Measurements from ENCODE around the gene OPN4. TPM values are rescaled to one million over a fixed set of nuclear protein-coding genes. Genes with fewer than 3 reads are reported as not detected.

The OPN4 gene
- total RNA-seq, 1 experiment from 2014 or later, result not detected

DNA sequence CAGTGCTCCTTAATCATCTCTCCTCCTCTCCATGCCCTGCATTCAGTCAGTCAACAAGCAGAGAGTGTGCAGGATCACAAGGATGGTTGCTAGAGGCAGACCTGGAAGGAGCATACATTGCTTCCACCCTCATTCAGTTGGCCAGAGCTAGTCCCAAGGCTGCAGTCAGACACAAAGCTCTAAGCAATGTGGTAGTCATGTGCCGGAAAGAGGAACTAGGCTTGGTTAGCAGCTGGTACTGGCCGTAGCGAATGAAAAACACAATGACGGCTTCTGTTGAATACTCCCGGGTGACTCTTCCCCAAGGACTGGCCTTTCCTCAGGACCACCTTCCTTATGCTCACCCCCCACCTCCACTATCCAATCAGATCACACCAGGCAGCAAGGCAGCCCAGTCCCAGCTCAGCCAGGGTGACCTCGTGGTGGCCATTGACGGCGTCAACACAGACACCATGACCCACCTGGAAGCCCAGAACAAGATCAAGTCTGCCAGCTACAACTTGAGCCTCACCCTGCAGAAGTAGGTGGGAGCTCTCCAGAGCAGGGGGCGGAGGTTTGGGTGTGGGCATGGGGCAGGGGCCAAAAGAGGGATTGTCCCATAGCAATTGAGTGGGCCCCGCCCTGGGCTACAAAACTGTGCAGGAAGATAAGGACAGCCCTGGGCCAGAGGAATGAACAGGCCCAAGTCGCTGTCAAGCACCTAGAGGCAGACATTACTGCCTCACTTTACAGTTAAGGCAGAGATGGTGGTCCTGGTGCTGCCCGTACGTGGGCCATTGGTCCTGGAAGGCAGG, 24.8 kb downstream of the OPN4 start:
- DNase-seq (ENCODE audit: low spot score), result no peak

DNA sequence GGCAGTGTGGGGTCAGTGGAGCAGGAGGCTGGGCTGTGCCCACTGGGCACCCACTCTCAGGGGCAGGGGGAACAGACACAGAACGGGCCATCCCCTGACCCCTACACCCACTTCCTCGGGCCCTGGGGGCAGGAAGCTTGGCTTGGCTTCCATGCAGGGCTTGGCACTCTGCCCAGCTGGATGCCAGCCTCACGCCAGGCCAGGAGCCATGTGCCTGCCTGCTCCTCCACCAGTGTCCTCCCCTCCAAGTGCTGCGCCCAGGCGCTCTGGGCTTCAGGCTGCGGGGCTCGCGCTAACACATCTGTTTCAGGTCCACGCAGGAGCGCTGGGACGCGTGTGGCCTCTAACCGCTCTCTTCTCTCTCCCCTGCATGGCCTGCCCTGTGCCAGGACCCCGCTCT, 26.7 kb downstream of the OPN4 start:
- DNase-seq (ENCODE audit: low spot score), result peak; percentile 31

DNA sequence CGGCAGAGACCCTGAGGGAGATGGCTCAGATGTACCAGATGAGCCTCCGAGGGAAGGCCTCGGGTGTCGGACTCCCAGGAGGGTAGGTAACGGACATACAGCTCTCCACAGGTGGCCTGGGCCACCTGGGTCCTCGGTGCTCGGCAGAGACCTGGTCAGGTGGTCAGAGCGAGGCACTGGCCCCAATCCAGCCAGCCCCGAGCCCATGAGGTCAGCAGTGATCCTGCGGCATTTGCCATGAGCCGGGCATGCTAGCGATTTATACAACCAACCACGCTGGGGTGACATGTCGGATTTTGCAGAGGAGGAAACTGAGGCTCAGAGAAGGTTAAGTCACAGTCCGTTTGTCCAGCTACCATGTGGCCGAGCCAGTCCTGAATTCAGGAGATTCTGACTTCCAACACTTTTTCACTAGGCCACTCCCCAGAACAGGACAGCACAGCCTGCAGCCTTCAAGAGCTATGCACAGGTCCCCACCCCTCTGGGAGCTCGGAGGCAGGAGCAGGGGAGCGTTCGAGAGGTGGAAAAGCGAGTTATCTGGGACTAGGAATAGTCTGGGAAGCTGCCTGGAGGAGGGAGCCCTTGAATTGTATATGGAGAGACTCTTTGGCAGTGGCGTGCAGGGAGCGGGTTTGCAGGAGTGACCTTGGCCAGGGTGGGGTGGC, 27.5 kb downstream of the OPN4 start:
- no peak for DNase-seq (ENCODE audit: low spot score)

DNA sequence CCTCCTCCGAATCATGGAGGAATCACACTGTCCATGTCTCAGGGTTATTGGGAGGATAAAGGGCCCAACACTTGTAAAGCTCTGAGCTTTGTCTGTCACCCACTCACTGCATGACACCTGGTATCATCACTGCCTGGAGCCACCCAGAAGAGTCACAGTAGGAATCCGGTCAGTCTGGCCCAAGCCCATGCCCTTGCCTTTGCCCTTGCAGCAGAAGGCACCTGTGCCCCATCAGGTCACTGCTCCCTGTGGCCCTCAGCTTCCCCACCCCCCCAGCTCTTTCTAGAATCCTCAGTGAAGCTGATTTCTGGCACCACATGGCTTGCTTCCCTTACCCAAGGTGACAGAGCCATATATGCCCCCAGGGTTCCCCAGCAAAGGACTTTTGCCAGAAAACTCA, 28.3 kb downstream of the OPN4 start:
- DNase-seq (ENCODE audit: low spot score), result no peak

DNA sequence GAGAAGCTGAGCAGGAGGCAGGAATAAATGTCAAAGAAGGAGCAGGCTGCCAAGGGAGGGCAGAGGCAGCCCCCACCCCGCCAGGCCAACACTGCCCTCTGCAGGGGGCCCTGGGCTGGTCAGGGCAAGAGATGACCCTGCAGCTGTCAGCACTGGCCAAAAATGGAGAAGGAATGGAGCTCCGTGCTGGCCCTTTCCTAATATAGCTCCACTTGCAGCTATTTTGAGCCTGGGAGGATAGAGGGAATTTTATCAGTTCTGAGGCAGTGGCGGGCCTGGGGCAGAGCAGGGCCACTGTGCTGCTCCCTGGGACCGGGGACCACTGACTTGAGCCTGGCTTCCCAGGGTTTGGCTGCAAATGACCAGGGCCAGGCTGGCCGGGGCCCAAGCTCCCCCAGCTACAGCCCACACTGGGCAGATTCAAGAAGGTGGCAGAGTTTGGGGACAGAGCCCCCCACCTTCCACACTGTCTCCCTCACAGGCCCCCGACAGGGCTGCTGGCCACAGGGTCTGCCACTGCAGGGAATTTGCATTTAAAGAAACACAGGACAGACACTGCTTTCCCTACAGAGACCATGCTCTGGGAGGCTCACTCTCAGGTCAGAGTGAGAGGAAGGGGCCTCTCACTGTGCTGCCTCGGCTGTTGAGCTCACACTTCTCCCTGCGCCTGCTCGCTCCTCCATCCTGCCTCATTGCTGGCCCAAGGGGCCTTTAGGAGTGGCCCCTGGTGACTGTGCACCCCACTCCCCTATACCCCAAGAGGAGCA, 30.2 kb downstream of the OPN4 start:
- peak; percentile 39 for DNase-seq (ENCODE audit: low spot score)

DNA sequence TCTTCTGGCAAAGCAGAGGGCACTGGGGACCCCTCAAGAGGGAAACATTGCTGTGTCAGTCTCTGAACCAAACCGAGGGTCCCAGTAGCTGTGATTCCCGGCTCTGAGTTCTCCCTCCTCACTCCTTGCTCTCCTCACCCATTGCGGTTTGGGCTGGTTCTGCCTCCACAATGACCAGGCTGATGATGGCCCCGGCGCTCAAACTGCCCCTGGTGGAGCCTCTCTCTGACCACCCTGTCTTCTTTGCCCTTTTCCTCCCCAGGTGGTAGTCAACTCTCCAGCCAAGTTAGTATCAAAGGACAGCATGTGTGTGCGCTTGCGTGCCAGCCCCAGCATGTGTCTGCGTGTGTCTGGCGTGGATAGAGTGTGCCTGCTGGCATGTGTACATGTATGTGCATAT, 31.1 kb downstream of the OPN4 start:
- no peak for DNase-seq (ENCODE audit: low spot score)

DNA sequence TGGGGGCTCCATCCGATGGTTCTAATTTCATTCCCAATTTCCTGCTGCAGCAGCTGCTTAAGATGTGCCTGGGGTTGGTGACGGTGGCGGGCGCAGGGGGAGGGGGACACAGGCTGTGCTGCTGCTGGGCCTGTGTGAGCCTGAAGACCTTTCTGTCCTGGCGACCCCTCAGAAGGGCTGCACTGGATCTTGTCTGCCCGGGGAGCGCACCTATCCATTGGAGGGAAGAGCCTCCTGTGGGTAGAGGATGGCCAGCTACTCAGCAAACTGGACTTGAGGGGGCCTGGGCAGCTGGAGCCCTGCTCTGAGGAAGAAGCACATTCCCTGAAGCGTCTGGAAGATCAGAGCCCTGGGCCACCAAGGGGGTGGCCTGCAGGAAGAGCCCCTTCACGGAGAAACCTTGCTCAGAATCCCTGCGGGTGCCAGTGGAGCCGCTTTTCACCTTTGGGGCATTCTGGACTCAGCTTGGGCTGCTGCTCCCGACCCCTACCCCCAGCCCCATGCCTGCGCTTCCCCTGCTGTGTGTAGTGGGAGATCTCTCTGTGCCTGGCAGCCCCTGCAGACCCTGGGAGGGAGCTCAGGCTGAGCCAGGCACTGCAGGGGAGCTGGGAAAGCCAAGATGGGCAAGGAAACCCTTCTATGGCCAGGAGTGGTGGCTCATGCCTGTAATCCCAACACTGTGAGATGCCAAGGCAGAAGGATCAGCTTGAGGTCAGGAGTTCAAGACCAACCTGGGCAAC, 31.7 kb downstream of the OPN4 start:
- DNase-seq (ENCODE audit: low spot score), result no peak

DNA sequence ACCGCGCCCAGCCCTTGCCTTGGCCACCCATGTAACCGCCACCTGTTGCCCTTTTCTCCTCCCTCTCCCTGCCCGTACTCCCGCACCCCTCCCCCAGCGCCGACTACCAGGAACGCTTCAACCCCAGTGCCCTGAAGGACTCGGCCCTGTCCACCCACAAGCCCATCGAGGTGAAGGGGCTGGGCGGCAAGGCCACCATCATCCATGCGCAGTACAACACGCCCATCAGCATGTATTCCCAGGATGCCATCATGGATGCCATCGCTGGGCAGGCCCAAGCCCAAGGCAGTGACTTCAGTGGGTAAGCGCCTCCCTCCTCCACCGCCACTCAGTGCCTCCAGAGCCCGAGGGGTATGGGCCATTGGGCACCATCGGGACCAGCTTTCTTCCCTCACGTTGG, 32.6 kb downstream of the OPN4 start:
- DNase-seq (ENCODE audit: low spot score), result no peak

DNA sequence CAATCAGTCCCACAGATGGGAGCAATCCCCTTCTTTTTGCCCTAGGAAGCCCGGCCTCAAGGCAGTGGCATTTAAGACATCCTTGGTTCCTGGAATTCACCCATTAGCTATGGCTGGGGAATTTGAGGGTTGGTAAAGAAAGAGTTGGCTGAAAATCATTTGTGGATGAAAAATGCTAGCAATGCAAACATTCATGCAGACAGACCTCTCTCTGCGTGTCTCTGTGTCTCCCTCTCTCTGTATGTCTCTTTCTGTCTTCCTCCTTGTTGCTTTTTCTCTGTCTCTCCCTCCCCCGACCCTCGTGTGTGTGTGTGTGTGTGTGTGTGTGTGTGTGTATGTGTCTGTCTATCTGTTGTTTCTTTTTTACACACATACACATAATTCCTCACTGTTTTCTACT, 33.4 kb downstream of the OPN4 start:
- no peak for DNase-seq (ENCODE audit: low spot score)

DNA sequence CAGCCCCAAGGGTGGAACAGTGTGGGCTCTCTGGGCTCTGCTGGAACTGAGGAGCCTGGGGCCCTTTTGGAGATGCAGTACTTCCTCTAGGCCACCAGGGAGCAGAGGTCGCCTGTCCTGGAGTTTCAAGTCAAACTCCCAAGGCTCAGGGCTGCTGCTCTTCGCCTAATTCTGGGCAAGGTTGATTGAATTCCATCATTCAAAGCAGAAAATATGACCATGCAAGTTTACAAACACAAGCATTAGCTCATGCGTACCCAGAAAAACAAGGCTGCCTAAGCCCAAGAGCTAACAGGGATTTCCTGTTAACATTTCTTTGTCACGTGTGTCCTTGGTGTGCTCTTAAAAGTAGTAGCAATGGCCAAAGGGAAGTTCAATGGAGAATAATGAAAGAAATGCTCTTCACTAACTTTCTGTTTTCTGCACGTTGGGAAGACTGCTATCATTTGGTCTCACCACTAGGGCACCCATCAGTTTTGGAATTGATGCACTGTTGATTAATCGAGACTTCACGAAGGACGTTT, 34.1 kb downstream of the OPN4 start:
- peak; percentile 71 for DNase-seq (ENCODE audit: low spot score)

DNA sequence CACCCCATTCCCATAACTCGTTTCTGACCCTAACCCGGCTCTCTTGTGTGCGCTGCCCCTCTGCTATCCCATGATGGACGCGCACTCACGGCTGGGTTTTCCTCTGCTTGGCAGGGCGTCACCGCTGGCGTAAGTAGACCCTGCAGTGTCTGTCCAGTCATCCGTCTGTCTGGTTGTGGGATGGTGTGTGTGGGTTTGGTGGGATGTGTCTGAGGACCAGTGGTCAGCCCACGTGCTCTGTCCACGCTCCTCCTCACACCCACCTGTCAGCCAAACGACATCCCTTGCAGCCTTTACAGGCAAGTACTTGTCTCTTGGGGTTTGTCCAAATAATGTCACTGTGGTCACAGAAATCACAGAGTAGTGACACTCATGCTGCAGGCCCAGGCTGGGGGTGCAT, 34.8 kb downstream of the OPN4 start:
- DNase-seq (ENCODE audit: low spot score), result no peak

DNA sequence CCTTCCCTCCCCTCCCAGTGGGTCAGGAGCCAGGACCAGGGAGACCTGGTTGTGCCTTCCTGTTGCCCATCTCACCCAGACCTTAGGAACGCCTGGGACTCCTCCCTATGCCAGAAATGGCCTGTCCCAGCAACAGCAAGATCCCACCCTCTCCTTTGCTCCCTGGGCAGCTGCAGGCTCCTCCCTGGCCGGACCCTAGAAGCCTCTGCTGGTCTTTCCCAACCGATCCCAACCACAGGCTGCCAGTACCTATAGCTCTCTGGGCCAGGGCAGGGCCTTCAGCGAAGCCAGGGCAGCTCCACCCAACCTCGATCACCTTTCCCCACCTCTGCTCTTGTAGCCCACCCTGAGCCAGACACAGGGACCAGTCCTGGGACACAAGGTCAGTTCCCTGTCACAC, 35.9 kb downstream of the OPN4 start:
- DNase-seq (ENCODE audit: low spot score), result no peak

DNA sequence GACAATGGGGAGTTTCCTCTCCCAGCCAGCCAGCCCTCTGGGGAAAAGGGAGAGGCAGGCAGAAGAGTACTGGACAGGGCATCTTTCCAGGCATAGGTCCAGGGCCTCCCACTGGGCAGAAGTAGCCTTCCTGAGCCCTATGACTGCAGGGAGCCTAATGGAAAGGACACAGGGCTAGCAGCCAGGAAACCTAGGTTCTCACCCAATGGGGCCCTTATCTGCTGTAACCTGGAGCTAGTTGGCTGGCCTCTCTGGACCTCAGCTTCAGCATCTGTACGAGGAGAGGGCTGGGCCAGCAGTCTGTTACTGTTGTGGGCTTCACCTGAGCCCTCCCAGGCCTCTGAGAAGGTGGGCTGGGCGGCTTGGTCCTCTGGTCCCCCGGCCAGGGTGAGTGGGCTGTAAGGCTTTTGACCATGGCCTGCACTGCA, 36.3 kb downstream of the OPN4 start:
- no peak for DNase-seq (ENCODE audit: low spot score)

DNA sequence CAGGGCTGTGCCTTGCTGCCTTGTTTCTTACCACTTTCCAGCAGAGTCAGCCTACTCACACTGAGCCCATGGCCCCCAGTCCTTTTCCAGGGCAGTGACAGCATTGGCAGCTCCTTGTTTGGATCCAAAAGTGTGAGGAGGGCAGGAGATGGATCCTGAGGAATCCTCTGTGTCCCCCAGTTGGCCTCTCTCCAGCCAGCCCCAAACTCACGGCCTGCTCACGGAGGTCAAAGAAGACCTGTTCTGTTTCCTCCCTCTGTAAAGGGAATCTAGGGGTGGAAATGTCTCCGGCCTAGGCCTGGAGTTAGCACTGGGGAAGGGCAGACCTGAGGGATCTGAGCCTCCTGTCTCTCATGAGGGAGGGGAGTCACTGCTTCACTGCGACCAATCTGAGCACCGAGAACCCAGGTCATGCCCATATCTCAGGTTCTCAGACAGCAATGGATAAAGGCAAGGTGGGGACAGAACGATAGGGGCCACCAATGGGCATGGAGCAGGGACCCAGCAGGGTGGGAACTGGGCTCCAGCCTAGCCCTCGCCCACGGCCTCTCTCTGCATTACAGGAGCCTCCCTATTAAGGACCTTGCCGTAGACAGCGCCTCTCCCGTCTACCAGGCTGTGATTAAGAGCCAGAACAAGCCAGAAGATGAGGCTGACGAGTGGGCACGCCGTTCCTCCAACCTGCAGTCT, 37.1 kb downstream of the OPN4 start:
- no peak for DNase-seq (ENCODE audit: low spot score)

DNA sequence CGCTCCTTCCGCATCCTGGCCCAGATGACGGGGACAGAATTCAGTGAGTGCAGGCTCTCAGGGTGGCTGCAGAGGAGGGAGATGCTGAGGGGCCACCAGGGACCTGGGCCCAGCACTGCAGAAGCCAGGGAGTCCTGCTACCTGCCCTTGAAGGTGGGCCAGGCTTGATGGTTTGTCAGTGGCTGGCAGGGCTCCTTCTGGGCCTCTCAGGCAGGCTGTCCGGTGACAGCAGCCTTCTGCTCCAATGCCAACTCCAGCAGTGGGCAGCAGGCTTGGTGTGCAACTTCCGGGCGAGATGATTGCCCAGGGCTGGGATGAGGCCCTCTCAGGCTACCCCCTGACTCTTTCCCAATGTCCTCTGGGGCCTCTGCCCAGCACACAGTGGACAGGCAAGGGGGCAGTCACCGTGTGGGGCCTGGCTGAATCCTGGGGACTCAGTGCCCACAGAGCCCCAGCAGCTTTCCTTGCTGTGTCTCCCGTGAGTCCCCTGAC, 37.7 kb downstream of the OPN4 start:
- DNase-seq (ENCODE audit: low spot score), result no peak

DNA sequence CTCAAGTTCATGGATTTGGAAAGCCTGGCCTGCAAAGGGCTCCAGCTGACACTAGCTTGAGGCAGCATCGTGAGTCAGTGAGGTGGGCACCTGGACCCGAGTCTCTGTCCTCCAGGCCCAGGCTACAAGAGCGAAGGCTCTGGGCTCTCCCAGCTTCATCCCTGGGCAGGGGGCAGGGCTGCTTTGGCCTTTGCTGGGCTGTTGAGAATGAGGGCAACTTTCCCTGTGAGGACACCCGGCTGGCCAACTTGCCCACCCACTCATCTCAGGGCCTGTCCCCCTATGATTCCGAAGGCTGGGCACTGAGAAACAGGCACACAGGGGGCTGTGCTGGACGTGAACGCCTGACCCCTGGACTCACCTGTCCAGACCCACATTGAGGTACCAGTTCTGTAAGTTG, 38.3 kb downstream of the OPN4 start:
- no peak for DNase-seq (ENCODE audit: low spot score)

DNA sequence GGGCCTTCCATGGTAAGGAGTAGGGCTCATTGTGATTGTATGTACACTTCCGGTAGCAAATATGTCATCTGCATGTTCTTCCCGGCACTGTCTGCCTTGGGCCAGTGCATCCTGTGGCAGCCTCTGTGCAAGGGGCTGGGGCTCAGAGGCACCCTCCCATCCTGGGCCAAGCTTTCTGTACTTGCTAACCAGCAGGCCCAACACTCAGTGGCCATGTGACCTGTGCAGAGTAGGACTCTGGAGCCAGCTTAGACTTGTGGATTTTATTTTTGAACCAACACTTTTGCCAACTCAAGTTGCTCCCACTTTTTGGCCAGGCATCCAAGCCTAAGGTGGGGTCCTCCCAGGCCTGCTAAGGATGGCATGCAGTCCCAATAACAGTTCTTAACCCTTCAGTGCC, 38.9 kb downstream of the OPN4 start:
- no peak for DNase-seq (ENCODE audit: low spot score)

DNA sequence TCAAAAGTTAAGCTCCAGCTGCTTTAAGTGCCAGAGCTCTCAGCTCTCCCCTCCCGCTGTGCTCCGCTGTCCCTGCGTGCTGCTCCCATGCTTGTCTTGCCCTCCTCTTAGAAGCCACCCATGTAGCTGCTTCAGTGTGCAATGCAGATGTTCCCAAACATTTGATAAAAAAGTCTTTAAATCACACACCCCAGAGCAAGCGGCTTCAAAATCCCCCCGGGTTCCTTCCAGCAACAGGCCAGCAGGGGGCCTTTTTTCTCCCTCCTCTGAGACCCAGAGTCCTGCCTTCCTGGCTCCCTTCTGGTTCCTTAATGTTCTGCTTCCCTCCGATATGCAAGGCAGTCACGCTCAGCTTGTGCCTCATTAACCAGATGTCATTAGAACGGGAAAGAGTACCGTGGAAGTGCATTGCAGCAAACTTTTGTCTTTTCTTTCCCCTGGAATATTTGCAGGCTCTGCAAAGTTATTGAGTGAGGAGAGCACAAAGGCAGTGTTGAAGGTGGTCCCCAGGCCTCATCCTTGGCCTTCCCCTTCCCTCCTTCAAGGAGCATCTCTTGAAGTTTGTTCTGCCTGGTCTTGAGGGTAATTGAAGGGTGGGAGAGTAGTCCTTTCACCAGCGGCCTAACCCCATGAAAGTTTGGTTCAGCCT, 39.5 kb downstream of the OPN4 start:
- DNase-seq (ENCODE audit: low spot score), result peak; percentile 60

DNA sequence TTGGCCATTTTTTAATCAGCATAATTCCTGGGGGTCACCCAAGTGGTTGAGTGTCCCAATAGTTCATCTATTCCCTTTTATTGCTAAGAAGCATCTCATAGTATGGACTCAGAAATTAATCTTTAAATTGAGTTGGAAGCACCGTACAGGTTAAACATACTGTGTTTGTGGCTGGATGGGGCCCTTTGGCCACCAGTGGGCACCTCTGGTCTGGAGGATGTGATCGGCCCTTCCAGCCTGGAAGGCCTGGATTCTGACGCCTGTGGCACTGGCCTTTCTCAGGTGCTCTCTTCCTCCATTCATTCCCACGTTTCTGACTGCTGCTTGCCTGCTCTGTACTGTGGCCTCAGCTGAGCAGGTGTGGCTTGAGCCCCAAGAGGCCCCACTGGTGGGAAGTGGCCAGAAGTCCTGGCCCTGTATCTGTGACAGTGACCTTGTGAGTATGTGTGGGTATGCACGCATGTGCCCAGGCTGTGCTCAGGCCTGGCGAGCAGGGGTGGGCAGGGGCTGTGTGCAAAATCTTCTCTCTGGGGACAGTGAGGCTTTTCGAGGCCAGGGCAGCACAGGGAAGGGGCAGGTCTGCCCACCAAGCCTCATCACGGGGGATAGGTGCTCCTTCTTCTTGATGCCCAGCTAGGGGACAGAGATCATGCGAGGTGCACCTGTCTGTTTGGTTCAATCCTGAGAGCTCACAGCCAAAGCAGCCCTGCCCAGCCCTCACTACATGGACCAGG, 44.0 kb downstream of the OPN4 start:
- DNase-seq (ENCODE audit: low spot score), result peak; percentile 60

DNA sequence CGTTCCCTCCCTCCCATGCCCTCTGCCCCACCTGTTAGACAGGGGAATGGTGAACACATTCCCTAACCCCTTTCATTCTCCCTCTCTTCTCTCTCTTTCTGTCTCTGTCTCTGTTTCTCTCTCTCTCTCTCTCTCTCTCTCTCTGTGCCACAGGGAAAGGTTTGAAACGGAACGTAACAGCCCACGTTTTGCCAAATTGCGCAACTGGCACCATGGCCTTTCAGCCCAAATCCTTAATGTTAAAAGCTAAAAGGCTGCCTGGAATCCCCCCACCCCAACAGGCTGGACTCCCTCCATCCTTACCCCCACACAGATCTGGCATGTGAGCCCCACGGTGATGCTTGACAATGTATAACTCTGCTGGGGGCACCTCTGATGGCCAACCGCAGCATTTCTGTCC, 44.8 kb downstream of the OPN4 start:
- no peak for DNase-seq (ENCODE audit: low spot score)
